Measurements from ENCODE around the gene KRTAP10-8.
"Not testable (repeated sequence)": the region's sequence is repeated elsewhere in the genome, so short reads cannot be mapped to it uniquely, and the experiment has no call there.

The KRTAP10-8 gene

GRCh38 chr21:44612029-44612486, at the start of gene KRTAP10-8:
Gene KRTAP10-8, plus strand, starts transcription at chr21:44612079. Its CDS starts 22 bp downstream, at chr21:44612101.
- DNase-seq, result no peak

- DNase-seq, result no peak
Measured at GRCh38 chr21:44564099-44564498, 47.8 kb upstream of the KRTAP10-8 start.

GRCh38 chr21:44564886-44565598, 46.8 kb upstream of the KRTAP10-8 start:
- no peak for DNase-seq

GRCh38 chr21:44566403-44566802, 45.5 kb upstream of the KRTAP10-8 start:
- no peak for DNase-seq

- DNase-seq, result no peak
Measured at GRCh38 chr21:44567481-44568171, 44.3 kb upstream of the KRTAP10-8 start.

- no peak for DNase-seq
Measured at GRCh38 chr21:44568261-44568660, 43.6 kb upstream of the KRTAP10-8 start.

- no peak for DNase-seq
Measured at GRCh38 chr21:44568667-44569556, 43.0 kb upstream of the KRTAP10-8 start.

- DNase-seq, result no peak
Measured at GRCh38 chr21:44569861-44570517, 41.9 kb upstream of the KRTAP10-8 start.

GRCh38 chr21:44571296-44571695, 40.6 kb upstream of the KRTAP10-8 start:
- DNase-seq, result no peak

- DNase-seq, result no peak
Measured at GRCh38 chr21:44571844-44572782, 39.8 kb upstream of the KRTAP10-8 start.

- DNase-seq, result no peak
Measured at GRCh38 chr21:44572959-44573583, 38.8 kb upstream of the KRTAP10-8 start.

GRCh38 chr21:44573630-44574456, 38.0 kb upstream of the KRTAP10-8 start, which contains the start of gene KRTAP10-4:
Gene KRTAP10-4, plus strand, starts transcription at chr21:44573729. Its CDS starts 30 bp downstream, at chr21:44573759.
- not testable (repeated sequence) for DNase-seq

- DNase-seq, result no peak
Measured at GRCh38 chr21:44574457-44575306, 37.2 kb upstream of the KRTAP10-8 start.

- no peak for DNase-seq
Measured at GRCh38 chr21:44575307-44576024, 36.4 kb upstream of the KRTAP10-8 start.

GRCh38 chr21:44576025-44576420, 35.9 kb upstream of the KRTAP10-8 start:
- no peak for DNase-seq

GRCh38 chr21:44578371-44579055, 33.4 kb upstream of the KRTAP10-8 start:
- no peak for DNase-seq

- no peak for DNase-seq
Measured at GRCh38 chr21:44579056-44579832, 32.6 kb upstream of the KRTAP10-8 start.

Measured in NCI-H774 (cell line).